ENCODE measurements around the gene PPT1. TPM values are rescaled to one million over a fixed set of nuclear protein-coding genes. Genes with fewer than 3 reads are reported as not detected.

The PPT1 gene
- total and polyA plus RNA-seq, 2 of the 4 experiments (the other 2 are of a cell fraction) = 22.7 to 55.4 TPM

- Histone ChIP-seq H3K27ac (ENCODE audit: insufficient read depth, low read length) (no peak overlapping the region), H4K5ac (ENCODE audit: low read depth, low read length) (no peak overlapping the region)
Observed at GRCh38 chr1:40102896-40103295, 5.8 kb upstream of the PPT1 start.

More at GRCh38 chr1:40102896-40103295, 5.8 kb upstream of the PPT1 start:
- WGBS, 2 experiments (ENCODE audit: extremely low coverage in 2 of 2, insufficient read length in 1 of 2) = no CpG with 5 or more reads among the region's 3 CpGs
- Histone ChIP-seq H3K36me3 (ENCODE audit: control insufficient read depth, insufficient read depth, low read length) (no peaks in the 10 kb centered on the region), H2AK5ac (ENCODE audit: low read depth, low read length) (no peak overlapping the region), H3K9me1 (ENCODE audit: insufficient read depth, low read length) (no peaks in the 10 kb centered on the region), H2BK20ac (ENCODE audit: low read depth, low read length) (no peak overlapping the region), H3K4me3 (ENCODE audit: insufficient read depth, low read depth, low read length) (no peak overlapping the region), H3K9me3 (ENCODE audit: control insufficient read depth, insufficient read depth, low read length) (peaks cover 4% of the 10 kb centered on the region), H3K79me1 (ENCODE audit: low read depth in 1 of 2, low read length in 2 of 2) (no peaks in the 10 kb centered on the region), H3K23ac (ENCODE audit: low read depth, low read length) (no peak overlapping the region), H2BK5ac (ENCODE audit: low read depth, low read length, poor library complexity, severe bottlenecking) (no peak overlapping the region), H3K56ac (ENCODE audit: extremely low read depth, insufficient read depth, low read length) (no peak overlapping the region), H3K18ac (ENCODE audit: low read depth, low read length) (no peak overlapping the region), H4K91ac (ENCODE audit: insufficient read depth, low read depth, low read length) (no peak overlapping the region), H3K4me2 (ENCODE audit: low read depth, low read length) (no peak overlapping the region), H2BK120ac (ENCODE audit: low read depth, low read length) (no peak overlapping the region), H3K9ac (ENCODE audit: low read depth, low read length) (no peak overlapping the region), H2AK9ac (replicated peaks; ENCODE audit: low read depth, low read length, poor library complexity) (no peak overlapping the region), H4K20me1 (ENCODE audit: insufficient read depth, low read length) (no peaks in the 10 kb centered on the region), H3K27me3 (ENCODE audit: control insufficient read depth, insufficient read depth, low read length) (peaks cover 2% of the 10 kb centered on the region), H2AFZ (replicated peaks; ENCODE audit: low read length, poor library complexity) (no peak overlapping the region), H3K4ac (ENCODE audit: low read depth, low read length) (no peak overlapping the region), H4K8ac (ENCODE audit: low read depth in 2 of 2, low read length in 2 of 2) (no peak overlapping the region), H2BK15ac (ENCODE audit: low read depth, low read length) (no peak overlapping the region), H3K4me1 (ENCODE audit: control insufficient read depth, insufficient read depth, low read length) (no peaks in the 10 kb centered on the region), H3K14ac (replicated peaks; ENCODE audit: low read depth, low read length) (no peak overlapping the region)
- in situ Hi-C loops (cut with MboI; ENCODE audit: low sequenced_read_pairs) (no loop called here), dilution Hi-C loops (cut with HindIII; ENCODE audit: low sequenced_read_pairs, unreplicated experiment) (no loop called here), intact Hi-C loops (cut with micrococcal nuclease) (no loop called here)
- ChIA-PET CTCF (interaction anchor here (0.6 kb wide), 1 partner anchor 338 kb away, joined by 3 read pairs; no protein-coding TSS in a partner anchor), POLR2A (ENCODE audit: unreplicated experiment) (no interaction called here)
- no peak for TF ChIP-seq RCOR1 (IDR thresholded peaks at IDR 0.05; ENCODE audit: insufficient replicate concordance, low read length)
- no peak for ATAC-seq (ENCODE audit: low read depth)
- DNase-seq = no peak
- no TSS peak for BruUV-seq (replicated peaks)
